ENCODE results near the gene JAK1. TPM values are rescaled to one million over a fixed set of nuclear protein-coding genes. Genes with fewer than 3 reads are reported as not detected.

Gene JAK1
- total and polyA plus RNA-seq, 9 of the 15 experiments (the other 6 are each of a cell fraction or from before 2014, with no cell fraction given) = 9.7 to 44.1 (median 42.5) TPM

DNA sequence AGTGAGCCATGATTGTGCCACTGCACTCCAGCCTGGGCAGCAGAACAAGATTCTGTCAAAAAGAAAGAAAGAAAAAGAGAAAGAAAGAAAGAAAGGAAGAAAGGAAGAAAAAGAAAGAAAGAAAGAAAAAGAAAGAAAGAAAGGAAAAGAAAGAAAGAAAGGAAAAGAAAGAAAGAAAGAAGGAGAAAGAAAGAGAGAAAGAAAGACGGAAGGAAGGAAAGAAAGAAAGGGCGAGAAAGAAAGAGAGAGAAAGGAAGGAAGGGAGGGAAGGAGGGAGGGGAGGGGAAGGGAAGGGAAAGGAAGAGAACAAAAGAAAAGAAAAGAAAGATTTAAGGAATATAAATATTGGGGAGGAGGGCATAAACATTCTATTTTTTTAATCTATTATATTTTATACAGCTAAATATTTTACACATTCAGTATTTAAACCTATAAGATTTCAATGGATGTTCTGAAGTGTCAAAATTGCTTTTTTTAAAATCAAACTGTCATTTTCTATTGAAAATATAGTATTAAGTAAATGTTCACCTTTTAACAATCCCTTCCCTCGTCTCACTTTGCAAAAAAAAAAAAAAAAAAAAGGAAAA lies 6.8 kb upstream of the JAK1 start:
- intact Hi-C loops (cut with micrococcal nuclease) = no loop called here
- in situ Hi-C loops (cut with MboI) = no loop called here
- no peak overlapping the region for H3K27ac ChIP-seq (ENCODE audit: extremely low read depth, low read depth, low read length)
- ATAC-seq (no peak), FAIRE-seq (peak; percentile 32), DNase-seq (ENCODE audit: extremely low read depth in 1 of 4, low spot score in 3 of 4) (no peak)
- WGBS (ENCODE audit: insufficient coverage, low coverage, missing lambda C conversion rate) = 66% methylated on average over 3 of the region's 3 CpGs
- H3K27me3 ChIP-seq (ENCODE audit: control insufficient read depth in 2 of 2, insufficient read depth in 2 of 2, low read length in 2 of 2) = no peaks in the 10 kb centered on the region
- H3K4me1 ChIP-seq (replicated peaks in 1 of 2; ENCODE audit: control insufficient read depth in 2 of 2, insufficient read depth in 2 of 2, low read length in 2 of 2) = no peaks in the 10 kb centered on the region
- no TSS peak for BruUV-seq (replicated peaks)
- no peak overlapping the region for H3K9ac ChIP-seq (ENCODE audit: insufficient read depth in 1 of 2, low read depth in 2 of 2, low read length in 2 of 2)
- no peak overlapping the region for H3K4me3 ChIP-seq
- H3K9me1 ChIP-seq (ENCODE audit: control insufficient read depth, insufficient read depth, low read length) = no peaks in the 10 kb centered on the region
- no peaks in the 10 kb centered on the region for H4K20me1 ChIP-seq (replicated peaks; ENCODE audit: control insufficient read depth, insufficient read depth, low read length)
- H3K79me2 ChIP-seq (ENCODE audit: control insufficient read depth, insufficient read depth, low read length) = no peaks in the 10 kb centered on the region
- ChIA-PET CTCF (ENCODE audit: low intra/inter-chr PET ratio) (no interaction called here), POLR2A (interaction anchor here (1.5 kb wide), 1 partner anchor 10 kb away, joined by 3 read pairs; no protein-coding TSS in a partner anchor)
- H2AFZ ChIP-seq (ENCODE audit: low read depth, low read length) = no peak overlapping the region
- no peaks in the 10 kb centered on the region for H3K36me3 ChIP-seq (ENCODE audit: control insufficient read depth, insufficient read depth, low read length)
- H3K9me3 ChIP-seq (replicated peaks; ENCODE audit: control insufficient read depth, insufficient read depth, low read depth, low read length) = no peaks in the 10 kb centered on the region
- no peak overlapping the region for H3K4me2 ChIP-seq (ENCODE audit: insufficient read depth, low read length)
- TF ChIP-seq CTCFL (IDR thresholded peaks at IDR 0.05; ENCODE audit: borderline replicate concordance, insufficient read depth, low read depth, low read length, poor library complexity, severe bottlenecking) = no peak
- TF ChIP-seq ZNF121 (CRISPR knock-in tag; conservative IDR thresholded peaks at IDR 0.05) = no peak
- TF ChIP-seq HMBOX1 (IDR thresholded peaks at IDR 0.05) = no peak
- no peak for TF ChIP-seq SNIP1 (IDR thresholded peaks at IDR 0.05; ENCODE audit: low read depth)
- TF ChIP-seq, protein P1, sequence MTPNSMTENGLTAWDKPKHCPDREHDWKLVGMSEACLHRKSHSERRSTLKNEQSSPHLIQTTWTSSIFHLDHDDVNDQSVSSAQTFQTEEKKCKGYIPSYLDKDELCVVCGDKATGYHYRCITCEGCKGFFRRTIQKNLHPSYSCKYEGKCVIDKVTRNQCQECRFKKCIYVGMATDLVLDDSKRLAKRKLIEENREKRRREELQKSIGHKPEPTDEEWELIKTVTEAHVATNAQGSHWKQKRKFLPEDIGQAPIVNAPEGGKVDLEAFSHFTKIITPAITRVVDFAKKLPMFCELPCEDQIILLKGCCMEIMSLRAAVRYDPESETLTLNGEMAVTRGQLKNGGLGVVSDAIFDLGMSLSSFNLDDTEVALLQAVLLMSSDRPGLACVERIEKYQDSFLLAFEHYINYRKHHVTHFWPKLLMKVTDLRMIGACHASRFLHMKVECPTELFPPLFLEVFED (CRISPR knock-in tag; conservative IDR thresholded peaks at IDR 0.05) = no peak
- TF ChIP-seq, protein P2, sequence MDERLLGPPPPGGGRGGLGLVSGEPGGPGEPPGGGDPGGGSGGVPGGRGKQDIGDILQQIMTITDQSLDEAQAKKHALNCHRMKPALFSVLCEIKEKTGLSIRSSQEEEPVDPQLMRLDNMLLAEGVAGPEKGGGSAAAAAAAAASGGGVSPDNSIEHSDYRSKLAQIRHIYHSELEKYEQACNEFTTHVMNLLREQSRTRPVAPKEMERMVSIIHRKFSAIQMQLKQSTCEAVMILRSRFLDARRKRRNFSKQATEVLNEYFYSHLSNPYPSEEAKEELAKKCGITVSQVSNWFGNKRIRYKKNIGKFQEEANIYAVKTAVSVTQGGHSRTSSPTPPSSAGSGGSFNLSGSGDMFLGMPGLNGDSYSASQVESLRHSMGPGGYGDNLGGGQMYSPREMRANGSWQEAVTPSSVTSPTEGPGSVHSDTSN (CRISPR knock-in tag; IDR thresholded peaks at IDR 0.05; ENCODE audit: low read depth) = no peak
- TF ChIP-seq, protein P2 (tag; conservative IDR thresholded peaks at IDR 0.05; ENCODE audit: low read depth) = no peak
- no peak for TF ChIP-seq KLF16 (IDR thresholded peaks at IDR 0.05)
- TF ChIP-seq CREBBP (IDR thresholded peaks at IDR 0.05; ENCODE audit: low read depth, low read length) = no peak
- TF ChIP-seq SAFB (IDR thresholded peaks at IDR 0.05; ENCODE audit: borderline replicate concordance, low read depth, low read length) = no peak
- TF ChIP-seq ZNF512 (tag; IDR thresholded peaks at IDR 0.05) = peak; percentile 93
- no peak for TF ChIP-seq DLX4 (CRISPR knock-in tag; IDR thresholded peaks at IDR 0.05)
- TF ChIP-seq HNRNPK (IDR thresholded peaks at IDR 0.05; ENCODE audit: low read depth, low read length, poor library complexity, severe bottlenecking) = peak; percentile 88

Measured in K562 (cell line).